Type B pancreatic cell (in vitro differentiated cells): Measurements from ENCODE around the gene TSR1. TPM values are rescaled to one million over a fixed set of nuclear protein-coding genes. Genes with fewer than 3 reads are reported as not detected.
"Not testable (repeated sequence)": the region's sequence is repeated elsewhere in the genome, so short reads cannot be mapped to it uniquely, and the experiment has no call there.

Experiments
- DNase-seq: peaks from one replicate; pipeline ENCODE4 v3.0.0; 2021; ENCODE audit warnings: mixed read lengths; ENCODE audit not compliant: unreplicated experiment; ENCODE audit errors: extremely low spot score
- H3K27ac Mint-ChIP-seq: 2 replicates; pipeline ENCODE4 v1.8.0; 2021; ENCODE audit warnings: mild to moderate bottlenecking, mixed read lengths
- H3K27me3 Mint-ChIP-seq: 2 replicates; pipeline ENCODE4 v1.8.0; 2021; ENCODE audit warnings: mixed read lengths
- H3K36me3 Mint-ChIP-seq: 2 replicates; pipeline ENCODE4 v1.8.0; 2021; ENCODE audit warnings: mixed read lengths
- H3K4me1 Mint-ChIP-seq: one replicate; pipeline ENCODE4 v1.8.0; 2021; ENCODE audit warnings: mixed read lengths; ENCODE audit not compliant: unreplicated experiment
- H3K4me3 Mint-ChIP-seq: 2 replicates; pipeline ENCODE4 v1.8.0; 2021; ENCODE audit warnings: mild to moderate bottlenecking, mixed read lengths
- H3K9me3 Mint-ChIP-seq: 2 replicates; pipeline ENCODE4 v1.8.0; 2021; ENCODE audit warnings: mixed read lengths
- total RNA-seq: library from RNA; stranded (reverse); gene quantifications from 2 replicates; pipeline ENCODE4 v1.2.1, GENCODE V29; 2021; ENCODE audit warnings: low replicate concordance
- TF ChIP-seq, protein P1 (sequence below): fragments of 200-600 bp; sonication (generic); conservative IDR thresholded peaks from 2 replicates; pipeline ENCODE4 v1.5.0; 2021; ENCODE audit warnings: antibody characterized with exemption, mild to moderate bottlenecking

The TSR1 gene
- total RNA-seq, 1 donor from 2014 or later: 40.3 TPM

DNA sequence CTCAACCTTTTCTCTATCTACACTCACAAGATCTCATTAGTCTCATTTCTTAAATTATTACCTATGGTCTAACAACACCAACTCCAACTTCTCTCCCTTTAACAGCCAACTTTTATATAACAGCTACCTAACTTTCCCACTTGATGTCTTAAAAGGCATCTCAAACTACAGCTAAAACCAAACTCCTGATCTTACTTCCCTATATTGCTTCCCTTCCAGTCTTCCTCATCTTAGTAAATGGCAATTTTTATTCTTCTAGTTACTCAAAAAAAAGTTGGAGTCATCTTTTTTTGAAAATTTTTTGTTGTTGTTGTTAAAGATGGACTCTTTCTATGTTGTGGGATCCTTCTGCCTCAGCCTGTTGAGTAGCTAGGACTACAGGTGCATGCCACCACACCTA lies 17.2 kb downstream of the TSR1 start:
- TF ChIP-seq, protein P1, sequence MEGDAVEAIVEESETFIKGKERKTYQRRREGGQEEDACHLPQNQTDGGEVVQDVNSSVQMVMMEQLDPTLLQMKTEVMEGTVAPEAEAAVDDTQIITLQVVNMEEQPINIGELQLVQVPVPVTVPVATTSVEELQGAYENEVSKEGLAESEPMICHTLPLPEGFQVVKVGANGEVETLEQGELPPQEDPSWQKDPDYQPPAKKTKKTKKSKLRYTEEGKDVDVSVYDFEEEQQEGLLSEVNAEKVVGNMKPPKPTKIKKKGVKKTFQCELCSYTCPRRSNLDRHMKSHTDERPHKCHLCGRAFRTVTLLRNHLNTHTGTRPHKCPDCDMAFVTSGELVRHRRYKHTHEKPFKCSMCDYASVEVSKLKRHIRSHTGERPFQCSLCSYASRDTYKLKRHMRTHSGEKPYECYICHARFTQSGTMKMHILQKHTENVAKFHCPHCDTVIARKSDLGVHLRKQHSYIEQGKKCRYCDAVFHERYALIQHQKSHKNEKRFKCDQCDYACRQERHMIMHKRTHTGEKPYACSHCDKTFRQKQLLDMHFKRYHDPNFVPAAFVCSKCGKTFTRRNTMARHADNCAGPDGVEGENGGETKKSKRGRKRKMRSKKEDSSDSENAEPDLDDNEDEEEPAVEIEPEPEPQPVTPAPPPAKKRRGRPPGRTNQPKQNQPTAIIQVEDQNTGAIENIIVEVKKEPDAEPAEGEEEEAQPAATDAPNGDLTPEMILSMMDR: no peak
- Mint-ChIP-seq H3K9me3 (no peaks in the 10 kb centered on the region), H3K27ac (no peak overlapping the region), H3K4me1 (no peaks in the 10 kb centered on the region), H3K27me3 (no peaks in the 10 kb centered on the region), H3K4me3 (no peak overlapping the region), H3K36me3 (peaks cover 32% of the 10 kb centered on the region)
- DNase-seq: no peak

DNA sequence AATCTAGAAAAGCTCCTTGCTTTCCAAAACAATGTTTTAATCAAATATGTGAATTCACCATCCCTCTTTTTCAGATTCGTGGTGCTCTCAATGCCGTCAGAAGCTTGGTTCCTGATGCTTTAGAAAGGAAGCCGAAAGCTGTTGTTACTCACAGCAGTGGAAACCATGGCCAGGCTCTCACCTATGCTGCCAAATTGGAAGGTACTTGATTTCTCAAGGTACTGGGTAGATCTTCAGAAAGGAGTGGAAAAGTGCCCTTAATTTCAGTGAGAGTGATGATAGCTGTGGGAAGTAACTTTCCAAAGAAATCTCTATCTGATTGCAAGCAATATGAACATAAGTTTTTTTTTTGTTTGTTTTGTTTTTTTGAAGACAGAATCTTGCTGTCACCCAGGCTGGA lies 18.5 kb downstream of the TSR1 start:
- Mint-ChIP-seq H3K9me3 (no peaks in the 10 kb centered on the region), H3K4me3 (no peak overlapping the region), H3K27ac (no peak overlapping the region), H3K27me3 (no peaks in the 10 kb centered on the region), H3K36me3 (peaks cover 23% of the 10 kb centered on the region), H3K4me1 (no peaks in the 10 kb centered on the region)
- TF ChIP-seq, protein P1: no peak
- DNase-seq: no peak

DNA sequence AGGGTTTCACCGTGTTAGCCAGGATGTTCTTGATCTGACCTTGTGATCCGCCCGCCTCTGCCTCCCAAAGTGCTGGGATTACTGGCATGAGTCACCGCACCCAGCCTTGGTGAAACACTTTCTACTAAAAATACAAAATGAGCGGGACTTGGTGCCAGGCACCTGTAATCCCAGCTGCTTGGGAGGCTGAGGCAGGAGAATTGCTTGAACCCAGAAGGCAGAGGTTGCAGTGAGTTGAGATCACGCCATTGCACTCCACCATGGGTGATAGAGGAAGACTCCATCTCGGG lies 19.4 kb downstream of the TSR1 start:
- H3K9me3 Mint-ChIP-seq, H3K27me3 Mint-ChIP-seq, H3K4me1 Mint-ChIP-seq, H3K27ac Mint-ChIP-seq, DNase-seq, H3K4me3 Mint-ChIP-seq: not testable (repeated sequence)
- peaks cover 18% of the 10 kb centered on the region for H3K36me3 Mint-ChIP-seq

DNA sequence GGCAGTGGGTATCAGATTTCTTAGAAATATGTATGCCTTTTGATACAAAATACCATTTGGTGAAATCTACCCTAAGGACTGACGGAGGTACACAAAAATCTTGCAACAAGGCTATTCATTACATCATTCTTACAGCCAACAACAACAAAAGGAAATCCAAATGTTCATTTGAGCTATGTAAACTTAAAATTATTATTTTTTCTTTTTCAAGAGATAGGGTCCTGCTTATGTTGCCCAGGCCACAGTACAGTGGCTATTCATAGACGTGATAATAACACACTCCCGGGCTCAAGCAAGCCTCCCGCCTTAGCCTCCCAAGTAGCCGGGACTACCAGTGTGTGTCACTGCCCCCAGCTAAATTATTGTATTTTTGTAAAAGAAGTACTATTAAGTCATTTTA lies 23.5 kb downstream of the TSR1 start:
- TF ChIP-seq, protein P1: no peak
- no peak overlapping the region for H3K27ac Mint-ChIP-seq
- no peak overlapping the region for H3K4me3 Mint-ChIP-seq
- peaks cover 6% of the 10 kb centered on the region for H3K4me1 Mint-ChIP-seq
- peaks cover 9% of the 10 kb centered on the region for H3K36me3 Mint-ChIP-seq
- H3K9me3 Mint-ChIP-seq: no peaks in the 10 kb centered on the region
- no peaks in the 10 kb centered on the region for H3K27me3 Mint-ChIP-seq
- DNase-seq: no peak

DNA sequence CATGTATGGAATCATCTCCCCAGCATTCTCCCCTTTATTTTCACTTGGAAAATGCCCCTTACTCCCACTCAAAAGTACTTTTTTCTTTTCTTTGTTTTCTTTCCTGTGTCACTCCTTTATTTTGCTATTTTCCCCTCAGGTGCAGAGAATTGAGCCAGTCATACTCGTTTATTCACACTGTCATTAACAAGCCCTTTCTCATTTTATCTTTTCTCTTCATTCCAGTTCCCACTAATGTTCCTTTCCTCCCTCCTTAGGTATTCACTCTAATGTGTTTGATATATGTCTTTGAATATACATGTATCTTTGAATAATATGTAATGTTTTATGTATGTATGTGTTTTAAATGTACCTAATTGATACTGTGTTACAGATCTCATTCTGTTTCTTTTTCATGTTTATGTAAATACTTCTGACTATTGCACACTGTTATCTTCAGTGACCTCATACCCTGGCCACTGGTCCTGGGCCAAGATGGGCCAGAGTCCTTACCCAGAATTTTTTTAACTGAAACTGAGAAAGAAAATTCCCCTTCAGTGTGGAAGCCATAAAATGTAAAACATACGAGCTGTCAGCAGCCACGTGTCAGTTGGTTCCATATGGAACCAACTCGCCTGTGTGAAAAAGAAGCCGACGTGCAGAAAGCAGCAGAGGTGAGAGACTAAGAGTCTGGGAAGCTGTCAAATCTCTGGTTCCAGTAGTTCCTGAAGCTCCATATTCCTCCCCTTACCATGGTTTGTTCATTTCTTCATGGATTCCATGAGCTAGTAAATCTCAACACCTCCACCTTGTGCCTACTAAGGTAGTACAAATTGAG lies 26.7 kb downstream of the TSR1 start:
- no peaks in the 10 kb centered on the region for H3K27me3 Mint-ChIP-seq
- TF ChIP-seq, protein P1: no peak
- H3K36me3 Mint-ChIP-seq: peaks cover 4% of the 10 kb centered on the region
- no peaks in the 10 kb centered on the region for H3K9me3 Mint-ChIP-seq
- peak overlapping the region; percentile 59 for H3K4me3 Mint-ChIP-seq
- DNase-seq: no peak
- H3K4me1 Mint-ChIP-seq: peaks cover 16% of the 10 kb centered on the region
- H3K27ac Mint-ChIP-seq: peak overlapping the region; percentile 76

DNA sequence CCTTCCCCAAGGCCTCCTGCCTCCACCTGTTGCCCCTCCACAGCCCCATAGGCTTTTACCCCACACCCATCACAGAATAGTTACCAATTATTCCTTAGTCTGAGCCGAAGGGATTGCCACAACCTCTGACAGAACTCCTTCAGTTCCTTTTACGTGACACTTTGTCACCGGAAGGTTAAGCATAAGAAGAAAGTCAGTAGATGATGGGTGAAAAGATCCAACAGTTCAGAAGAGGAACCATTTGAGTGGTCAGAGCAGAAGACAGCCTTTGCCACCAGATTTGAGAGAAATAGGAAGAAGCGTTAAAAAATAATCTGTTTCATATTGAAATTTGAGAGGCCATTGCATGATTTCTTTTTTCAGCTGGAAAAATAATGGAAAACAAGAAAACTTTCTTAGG lies 31.3 kb downstream of the TSR1 start:
- Mint-ChIP-seq H3K27ac (no peak overlapping the region), H3K27me3 (no peaks in the 10 kb centered on the region), H3K4me3 (peak overlapping the region; percentile 78), H3K4me1 (peaks cover 16% of the 10 kb centered on the region), H3K9me3 (no peaks in the 10 kb centered on the region), H3K36me3 (peaks cover 13% of the 10 kb centered on the region)
- no peak for DNase-seq
- TF ChIP-seq, protein P1: no peak
